ENCODE results near the gene SERPINE3.

Gene SERPINE3

DNA sequence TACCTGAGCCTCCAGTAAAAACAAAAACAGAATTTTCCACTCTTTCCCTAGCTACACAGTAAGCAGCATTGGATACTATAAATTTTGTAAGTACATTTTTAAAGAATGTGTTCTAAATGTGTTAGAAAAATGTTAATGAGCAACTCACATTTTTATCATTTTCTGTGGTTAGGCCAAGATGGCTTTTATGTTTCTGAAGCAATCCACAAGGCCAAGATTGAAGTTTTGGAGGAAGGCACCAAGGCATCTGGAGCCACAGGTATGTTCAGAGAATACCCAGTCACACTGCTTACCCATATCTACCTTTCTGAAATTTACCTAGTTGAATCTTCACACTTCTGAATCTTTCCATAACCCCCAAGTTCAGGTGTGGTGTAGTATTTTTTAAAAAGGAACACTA lies 21.6 kb downstream of the SERPINE3 start:
- TF ChIP-seq, protein P1, sequence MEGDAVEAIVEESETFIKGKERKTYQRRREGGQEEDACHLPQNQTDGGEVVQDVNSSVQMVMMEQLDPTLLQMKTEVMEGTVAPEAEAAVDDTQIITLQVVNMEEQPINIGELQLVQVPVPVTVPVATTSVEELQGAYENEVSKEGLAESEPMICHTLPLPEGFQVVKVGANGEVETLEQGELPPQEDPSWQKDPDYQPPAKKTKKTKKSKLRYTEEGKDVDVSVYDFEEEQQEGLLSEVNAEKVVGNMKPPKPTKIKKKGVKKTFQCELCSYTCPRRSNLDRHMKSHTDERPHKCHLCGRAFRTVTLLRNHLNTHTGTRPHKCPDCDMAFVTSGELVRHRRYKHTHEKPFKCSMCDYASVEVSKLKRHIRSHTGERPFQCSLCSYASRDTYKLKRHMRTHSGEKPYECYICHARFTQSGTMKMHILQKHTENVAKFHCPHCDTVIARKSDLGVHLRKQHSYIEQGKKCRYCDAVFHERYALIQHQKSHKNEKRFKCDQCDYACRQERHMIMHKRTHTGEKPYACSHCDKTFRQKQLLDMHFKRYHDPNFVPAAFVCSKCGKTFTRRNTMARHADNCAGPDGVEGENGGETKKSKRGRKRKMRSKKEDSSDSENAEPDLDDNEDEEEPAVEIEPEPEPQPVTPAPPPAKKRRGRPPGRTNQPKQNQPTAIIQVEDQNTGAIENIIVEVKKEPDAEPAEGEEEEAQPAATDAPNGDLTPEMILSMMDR (IDR thresholded peaks at IDR 0.05), result no peak

DNA sequence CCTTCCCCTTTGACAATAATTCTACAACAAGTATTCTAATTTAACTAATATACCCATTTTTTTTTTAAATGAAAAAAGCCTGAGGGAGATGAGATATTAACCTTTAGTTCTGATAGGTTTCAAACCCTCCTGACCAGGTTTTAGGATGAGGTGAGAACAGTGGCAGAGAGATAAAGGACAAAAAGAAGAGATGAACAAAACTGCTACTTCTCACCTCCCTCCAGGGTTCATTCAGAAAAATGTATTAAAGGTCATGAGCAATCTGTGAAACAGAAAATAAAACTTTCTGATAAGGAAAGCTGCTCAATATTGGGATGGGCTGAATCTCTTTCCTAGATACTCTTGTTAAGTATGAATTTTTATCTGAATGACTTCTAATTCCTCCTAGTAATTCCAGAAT lies 24.1 kb downstream of the SERPINE3 start:
- TF ChIP-seq, protein P1 (IDR thresholded peaks at IDR 0.05), result no peak

DNA sequence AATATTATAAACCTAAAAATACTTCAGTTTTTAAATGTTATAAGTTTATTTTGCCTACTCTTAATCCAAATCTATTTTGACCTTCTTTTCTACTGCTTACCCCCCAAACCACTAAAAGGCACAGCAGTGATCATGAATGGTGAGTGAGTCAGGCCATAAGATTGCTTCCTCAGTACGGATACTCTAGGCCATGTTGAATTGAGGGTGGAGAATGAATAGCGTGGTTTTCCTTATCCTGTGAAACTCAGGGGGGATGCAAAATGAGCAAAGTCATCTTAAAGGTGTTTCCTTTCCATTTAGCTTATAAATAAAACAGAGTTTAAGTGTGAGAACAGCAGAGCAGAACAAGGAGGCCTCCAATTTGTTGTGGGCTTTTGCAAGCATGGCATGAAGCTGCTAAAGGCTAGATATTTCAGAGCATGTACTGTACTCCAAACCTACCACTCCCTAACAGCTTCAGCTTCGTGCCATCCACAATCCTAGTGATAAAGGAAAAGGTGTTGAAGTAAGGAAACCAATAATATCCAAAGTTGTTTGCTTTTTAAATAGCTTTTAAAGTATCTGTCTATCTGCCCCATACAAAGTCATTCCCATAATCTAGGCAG lies 25.0 kb downstream of the SERPINE3 start:
- TF ChIP-seq, protein P1 (IDR thresholded peaks at IDR 0.05), result no peak

DNA sequence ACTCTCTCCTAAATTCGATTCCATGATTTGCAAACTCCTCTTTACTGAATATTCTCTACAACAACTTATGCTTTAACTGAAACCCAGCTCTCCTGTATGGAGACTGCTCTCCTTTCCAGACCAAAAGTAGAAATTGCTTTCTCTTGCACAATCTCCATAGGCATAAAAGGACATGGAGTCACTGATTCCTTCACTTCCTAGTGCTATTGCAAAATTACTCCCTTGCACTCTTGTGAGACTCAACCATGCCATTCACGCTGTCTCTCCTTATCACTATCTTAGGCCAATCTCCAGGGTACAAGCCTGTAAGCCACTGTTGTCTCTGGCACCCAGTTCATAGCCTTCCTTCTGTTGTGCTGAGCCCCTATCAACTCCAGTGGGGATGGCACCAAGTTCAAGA lies 30.6 kb downstream of the SERPINE3 start:
- TF ChIP-seq, protein P1 (IDR thresholded peaks at IDR 0.05), result no peak

DNA sequence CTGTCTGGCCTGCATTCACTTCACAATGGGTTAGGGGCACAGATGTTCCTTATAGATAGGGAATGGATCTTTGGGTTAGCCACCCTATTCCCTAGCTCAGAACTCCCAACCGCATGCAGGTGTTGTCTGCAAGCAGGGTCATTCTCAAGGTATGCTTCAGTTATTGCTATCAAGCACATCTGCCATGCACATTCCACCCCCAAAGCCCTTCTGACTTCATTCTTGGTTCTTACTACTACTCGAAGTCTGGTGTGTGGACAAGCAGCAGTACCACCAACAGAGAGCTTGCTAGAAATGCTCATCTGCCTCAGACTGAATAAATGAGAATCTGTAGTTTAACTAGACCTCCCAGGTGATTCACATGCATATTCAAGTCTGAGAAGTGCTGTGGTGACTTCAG lies 31.3 kb downstream of the SERPINE3 start:
- TF ChIP-seq, protein P1 (IDR thresholded peaks at IDR 0.05), result no peak

DNA sequence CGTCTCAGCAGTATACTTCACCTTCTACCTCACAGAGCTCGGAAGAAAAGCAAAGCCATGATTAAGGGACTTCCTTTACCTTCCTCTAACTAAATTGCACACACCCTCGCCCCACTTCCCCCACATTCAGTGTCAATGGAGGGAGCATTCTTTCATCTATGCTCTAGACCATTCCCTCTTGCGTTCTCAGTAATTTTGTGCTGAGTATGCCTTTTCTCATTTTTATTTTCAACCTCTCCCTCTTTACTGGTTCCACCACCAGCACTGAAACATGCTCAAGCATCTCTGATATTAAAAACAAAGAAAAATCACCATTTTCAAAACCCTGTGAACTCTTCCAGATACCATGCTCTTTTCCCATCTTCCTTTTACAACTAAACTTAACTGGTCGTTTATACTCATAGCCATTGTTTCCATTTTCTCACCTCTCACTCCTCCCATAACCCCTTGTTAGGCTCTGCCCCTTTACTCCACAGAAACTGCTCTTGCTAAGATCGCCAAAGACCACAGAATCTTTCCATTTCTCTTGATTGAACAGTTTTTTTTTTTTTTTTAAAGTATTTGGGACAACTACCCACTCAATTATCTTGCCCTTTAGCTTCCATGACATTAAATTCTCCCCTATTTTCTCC lies 32.4 kb downstream of the SERPINE3 start:
- TF ChIP-seq, protein P1 (IDR thresholded peaks at IDR 0.05), result no peak

DNA sequence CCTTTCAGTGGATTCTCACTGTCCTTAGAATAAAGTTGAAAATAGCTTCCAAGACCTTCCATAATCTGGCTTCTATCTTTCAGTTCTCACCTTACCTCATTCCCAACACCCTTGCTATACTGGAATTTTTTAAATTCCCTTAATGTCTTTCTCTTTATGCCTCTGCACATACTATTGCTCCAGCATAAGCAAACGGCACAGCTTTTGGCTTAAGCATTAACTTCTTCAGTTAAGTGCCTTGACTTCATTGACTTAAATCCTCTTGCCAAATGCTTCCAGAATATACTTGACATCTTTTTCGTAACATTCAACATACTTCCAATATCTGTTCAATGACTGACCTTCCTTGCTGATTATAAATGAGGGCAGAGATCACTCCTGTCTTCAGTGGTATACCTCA lies 34.0 kb downstream of the SERPINE3 start:
- TF ChIP-seq, protein P1 (IDR thresholded peaks at IDR 0.05), result no peak
